ENCODE results near the gene MAB21L4.

Gene MAB21L4

DNA sequence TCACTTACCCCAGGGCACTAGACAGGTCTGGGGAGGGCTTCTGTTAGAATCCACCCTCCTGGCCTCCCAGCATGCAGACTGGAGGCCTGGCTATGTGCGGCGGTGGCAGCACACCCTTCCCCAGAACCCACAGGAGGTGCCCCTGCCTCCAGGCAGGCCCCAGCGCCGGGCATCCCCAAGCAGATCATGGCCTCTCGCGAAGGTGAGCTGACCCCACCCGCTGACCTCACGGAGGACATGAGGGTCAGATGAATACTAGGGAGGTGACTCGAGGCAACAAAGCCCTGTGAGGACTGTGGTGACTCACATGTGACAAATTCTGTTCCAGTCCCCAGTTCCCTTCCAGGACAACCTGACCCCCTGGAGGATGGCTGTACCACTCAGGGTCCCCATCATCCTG lies 1.9 kb downstream of the MAB21L4 start:
- DNase-seq, result no peak

- DNase-seq, result no peak
Observed at GRCh38 chr2:240893363-240893844, 2.6 kb downstream of the MAB21L4 start.

DNA sequence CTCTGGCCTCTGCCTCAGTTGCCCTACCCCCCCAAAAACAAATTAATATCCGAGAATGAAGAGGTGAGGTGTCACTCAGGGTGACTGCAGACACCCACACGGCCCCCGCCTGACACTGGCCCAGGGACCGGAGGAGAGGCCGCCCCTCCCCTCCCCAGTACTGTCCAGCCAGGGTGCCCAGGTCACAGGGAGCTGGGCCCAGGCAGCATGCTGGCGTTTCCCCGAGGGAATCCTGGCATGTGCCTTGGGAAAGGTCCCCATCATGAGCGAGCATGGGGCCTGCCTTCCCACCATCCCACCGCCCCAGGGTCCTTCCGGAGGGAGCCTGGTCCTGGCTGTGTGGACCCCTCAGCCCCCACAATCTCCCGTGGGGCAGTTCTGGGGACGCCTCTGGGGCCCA lies 3.0 kb downstream of the MAB21L4 start:
- no peak for DNase-seq

DNA sequence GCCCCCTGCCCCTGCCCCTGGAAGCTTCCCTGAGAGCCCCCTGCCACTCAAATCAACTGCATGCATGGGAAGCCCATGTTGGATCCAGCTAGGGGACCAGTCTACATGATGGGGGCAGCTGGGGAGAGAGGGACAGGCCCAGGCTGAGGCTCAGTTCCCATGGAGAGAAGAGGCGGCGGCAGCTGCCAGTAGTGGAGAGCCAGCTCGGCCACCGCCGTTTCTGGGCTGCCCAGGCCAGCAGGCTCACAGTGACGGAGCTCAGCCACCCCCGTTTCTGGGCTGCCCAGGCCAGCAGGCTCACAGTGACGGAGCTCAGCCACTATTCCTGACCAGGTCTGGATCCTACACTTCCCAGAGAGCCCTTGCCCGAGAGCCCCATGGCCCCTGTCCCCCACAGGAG lies 3.6 kb downstream of the MAB21L4 start:
- no peak for DNase-seq

GRCh38 chr2:240891492-240892340 lies 4.2 kb downstream of the MAB21L4 start:
- DNase-seq, result no peak

DNA sequence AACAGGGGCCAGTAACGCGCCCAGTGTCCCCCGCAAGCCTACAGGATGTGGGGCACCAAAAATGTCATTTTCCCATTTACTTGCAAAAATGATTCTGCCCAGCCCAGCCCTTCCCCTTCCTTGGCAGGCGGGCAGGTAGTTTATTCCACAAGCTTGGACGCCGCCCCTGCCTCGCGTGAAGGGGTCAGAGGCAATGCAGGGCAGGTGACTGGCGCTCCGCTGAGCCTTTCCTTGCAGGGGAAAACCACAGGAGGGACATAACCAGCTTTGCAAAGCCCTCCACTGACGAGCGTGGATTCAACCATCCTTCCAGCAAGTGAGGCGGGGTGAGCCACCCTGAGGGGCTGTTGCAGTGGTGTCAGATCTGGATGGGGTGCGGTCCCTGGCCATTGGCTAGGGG lies 5.3 kb downstream of the MAB21L4 start:
- no peak for DNase-seq

DNA sequence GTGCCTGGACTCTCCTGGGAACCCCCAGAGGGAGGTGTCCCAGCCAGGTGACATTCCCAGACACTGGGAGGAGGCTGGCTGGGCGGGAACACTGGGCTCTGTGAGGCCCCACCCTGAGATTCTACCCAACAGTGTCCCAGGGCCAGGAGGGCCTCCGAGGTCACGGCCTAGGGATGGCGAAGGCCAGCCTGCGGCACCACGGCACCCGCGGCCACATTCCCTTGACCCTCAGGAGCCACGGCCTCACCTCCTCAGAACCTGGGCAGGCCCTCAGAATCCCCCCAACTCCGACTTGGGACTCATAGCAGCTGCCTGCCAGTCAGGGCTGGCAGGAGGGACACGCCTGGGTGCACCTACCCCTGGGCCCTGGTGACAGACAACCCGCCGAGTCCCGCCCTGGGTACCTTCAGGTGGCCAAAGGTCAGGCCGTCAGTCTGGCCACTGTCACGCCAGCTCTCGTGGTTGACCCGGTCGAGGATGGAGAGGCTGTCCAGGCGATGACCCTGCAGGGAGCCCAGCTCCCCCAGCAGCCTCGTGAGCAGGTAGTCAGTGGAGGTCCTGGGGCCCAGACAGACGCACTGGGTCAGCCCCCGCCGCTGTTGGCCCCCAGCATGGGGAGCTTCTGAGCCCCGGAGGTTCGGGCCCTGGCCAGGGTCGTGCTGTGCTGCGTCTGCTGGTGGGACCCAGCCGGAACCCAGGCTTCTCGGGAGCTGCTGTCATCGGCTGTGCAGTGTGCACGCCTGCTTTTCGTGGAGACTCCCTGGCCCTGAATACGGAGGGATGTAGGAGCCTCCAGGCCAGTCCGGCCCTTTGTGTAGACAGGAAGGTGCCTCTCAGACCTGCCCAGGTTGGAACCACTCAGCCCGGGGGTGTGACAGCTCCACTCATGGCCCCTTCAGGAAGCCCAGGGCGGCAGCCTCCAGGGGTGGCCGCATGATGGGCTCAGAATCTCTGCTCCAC lies 6.1 kb downstream of the MAB21L4 start:
- DNase-seq, result no peak

GRCh38 chr2:240888890-240889573 lies 6.9 kb downstream of the MAB21L4 start:
- DNase-seq, result no peak

DNA sequence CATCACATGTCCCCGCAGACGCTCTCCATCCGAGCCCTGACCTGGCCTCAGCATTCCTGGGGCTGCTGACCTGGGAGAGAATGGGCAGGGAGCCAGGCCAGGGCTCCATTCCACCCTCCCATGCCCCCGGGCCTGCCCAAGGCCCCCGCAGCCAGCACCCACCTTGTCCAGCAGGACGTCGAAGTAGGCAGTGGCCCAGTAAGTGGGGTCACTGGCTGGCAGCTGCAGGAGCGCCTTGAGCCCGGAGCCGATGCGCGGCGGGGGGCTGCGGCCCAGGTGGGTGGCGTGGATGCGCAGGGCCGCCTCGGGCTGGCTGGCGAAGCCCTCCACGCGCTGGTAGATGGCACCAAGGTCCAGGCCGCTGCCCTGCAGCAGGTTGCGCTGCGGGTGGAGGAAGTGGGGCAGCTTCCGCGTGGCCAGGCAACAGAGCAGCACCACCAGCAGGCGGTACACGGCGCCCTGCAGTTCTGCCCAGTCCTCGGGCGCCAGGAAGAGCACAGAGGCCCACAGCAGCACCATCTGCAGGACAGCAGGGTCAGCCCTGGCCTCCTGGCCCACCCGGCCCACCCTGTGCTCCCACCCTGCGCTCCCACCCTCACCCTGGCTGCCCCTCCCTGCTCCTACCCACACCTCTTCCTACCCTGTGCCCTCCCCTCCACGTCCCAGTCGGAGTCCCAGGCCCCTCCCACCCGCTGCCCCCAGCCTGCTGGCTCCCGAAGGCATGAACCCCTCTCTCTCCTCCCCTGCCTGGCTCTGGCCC lies 7.6 kb downstream of the MAB21L4 start:
- DNase-seq, result no peak

DNA sequence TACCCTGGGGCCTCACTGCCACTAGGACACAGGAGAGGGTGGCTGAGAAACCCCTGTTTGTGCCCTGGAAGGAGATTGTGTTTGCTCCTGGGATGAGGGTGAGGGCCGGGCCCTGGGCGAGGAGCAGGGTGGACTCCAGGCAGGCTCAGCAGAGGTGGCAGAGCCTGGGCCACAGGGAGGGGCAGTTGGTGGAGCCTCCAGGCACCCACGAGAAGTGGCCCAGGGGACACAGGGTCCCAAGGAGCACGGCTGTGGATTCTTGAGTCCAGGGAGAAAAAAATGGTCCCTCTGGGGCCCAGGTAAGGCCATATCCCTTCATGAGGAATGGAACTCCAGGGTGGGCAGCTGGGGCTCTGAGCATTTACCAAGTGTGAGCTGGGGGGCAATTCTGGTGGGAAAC lies 8.3 kb downstream of the MAB21L4 start:
- no peak for DNase-seq

DNA sequence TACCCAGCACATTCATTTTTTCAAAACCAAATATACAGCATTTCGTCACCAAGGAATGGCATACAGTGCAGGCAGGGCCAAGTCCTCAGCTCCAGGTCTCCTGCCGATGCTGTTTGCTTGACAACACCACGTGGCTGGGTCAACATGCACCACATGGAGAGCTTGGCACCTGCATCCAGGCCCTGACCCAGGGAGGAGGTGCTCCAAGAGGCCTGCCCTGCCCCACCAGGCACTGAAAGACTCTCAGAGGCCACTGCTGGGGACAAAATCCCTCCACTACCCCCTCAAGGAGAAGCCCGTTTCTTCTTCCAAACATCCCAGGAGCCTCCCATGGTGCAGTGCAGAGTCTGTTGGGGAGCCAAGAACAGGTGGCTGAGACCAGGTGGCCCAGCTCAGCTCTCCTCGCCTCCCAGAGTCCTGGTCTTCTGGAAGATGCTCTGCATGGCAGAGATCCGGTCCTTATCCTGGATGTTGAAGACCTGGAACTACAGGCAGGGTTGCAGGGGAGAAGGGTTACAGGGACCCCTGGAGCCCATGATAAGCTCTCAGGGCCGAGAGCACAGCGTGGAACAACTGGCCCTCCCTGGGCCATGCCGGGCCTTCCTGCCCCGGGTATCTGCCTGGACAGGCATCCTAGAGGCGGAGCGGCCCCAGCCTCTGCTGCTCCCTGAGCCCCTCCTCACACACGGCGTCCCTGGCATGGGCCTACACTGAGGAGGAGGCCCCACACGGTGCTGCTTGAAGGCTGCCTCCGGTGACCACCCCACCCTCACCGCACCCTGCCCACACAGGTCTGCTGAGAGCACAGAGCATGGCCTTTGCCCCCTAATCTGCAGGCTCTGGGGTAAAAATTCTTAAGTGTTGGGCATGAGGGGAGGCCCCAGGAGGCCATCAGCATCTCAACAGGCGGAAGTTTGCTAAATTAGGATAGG lies 9.0 kb downstream of the MAB21L4 start:
- no peak for DNase-seq

DNA sequence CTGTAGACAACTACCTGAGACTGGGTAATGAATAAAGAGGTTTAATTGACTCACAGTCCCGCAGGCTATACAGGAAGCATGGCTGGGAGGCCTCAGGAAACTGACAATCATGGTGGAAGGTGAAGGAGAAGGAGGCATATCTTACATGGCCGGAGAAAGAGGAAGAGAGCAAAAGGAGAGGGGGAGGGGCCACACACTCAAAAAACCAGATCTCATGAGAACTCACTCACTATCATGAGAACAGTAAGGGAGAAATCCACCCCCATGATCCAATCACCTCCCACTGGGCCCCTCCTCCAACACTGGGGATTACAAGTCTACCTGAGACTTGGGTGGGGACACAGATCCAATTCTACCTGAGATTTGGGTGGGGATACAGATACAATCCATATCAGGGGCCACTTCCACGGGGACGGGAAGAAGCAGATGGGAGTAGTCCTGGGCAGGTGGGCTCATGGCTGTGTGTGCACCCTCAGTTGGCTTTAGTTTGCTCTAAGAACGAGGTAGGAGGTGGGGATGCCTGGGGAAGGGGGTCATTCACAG lies 9.9 kb downstream of the MAB21L4 start:
- DNase-seq, result no peak

DNA sequence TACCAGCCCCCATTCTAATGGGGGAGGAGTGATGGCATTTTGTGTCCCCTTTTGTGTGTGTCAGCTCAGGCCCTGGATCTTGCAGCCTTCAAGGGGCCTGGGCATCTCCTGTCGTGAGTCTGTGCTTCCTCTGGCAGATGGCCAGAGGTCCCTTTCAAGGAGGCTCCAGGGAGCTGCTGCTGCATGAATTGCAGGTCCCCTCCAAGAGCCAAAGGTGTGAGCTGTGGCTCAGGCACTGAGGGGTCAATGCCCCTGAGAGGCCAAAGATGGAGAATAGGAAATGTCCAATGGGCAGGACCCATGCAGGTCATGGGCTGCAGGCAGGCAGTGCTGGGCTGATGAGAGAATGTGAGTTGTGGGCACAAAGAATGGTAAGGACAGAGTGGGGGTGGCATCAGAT lies 10.4 kb downstream of the MAB21L4 start:
- no peak for DNase-seq

DNA sequence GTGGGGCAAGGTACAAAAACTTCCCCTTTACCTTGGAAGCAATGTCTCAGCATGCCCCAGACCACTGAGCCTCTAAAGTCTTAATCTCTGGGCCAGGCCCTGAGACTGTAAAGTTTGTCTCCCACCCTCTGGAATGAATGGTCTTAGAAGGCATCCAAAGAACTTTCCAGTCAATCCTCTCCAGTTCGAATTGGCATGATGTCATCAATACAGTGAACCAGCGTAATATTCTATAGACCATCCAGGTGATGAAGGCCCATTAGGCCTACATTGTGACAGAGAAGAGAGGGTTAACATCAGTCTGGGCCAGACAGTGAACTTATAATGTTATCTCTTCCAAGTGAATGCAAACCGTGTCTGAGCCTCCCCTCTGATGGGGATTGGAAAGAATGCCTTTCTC lies 11.2 kb downstream of the MAB21L4 start:
- DNase-seq, result no peak

- DNase-seq, result no peak
Observed at GRCh38 chr2:240884221-240884620, 11.7 kb downstream of the MAB21L4 start.

- DNase-seq, result no peak
Observed at GRCh38 chr2:240881913-240882312, 14.0 kb downstream of the MAB21L4 start.

DNA sequence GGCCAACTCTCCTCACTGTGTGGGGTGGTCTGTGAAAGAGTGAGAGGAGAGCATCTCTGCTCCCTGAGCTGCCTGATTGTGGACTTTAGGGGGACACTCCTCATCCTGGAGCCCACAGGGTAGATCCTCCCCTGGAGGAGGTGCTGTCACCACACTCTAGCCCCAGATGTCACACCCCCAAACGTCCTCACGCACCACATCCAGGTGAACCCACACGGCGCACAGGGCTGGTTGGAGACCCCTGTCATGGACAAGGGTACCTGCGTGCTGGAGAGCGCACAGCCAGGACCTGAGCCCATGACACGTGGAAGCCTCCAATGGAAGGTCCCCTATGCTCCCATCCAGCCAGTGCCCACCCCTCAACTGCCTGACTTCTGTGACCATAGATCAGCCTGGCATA lies 16.9 kb downstream of the MAB21L4 start:
- no peak for DNase-seq

- no peak for DNase-seq
Observed at GRCh38 chr2:240878341-240878936, 17.5 kb downstream of the MAB21L4 start.

DNA sequence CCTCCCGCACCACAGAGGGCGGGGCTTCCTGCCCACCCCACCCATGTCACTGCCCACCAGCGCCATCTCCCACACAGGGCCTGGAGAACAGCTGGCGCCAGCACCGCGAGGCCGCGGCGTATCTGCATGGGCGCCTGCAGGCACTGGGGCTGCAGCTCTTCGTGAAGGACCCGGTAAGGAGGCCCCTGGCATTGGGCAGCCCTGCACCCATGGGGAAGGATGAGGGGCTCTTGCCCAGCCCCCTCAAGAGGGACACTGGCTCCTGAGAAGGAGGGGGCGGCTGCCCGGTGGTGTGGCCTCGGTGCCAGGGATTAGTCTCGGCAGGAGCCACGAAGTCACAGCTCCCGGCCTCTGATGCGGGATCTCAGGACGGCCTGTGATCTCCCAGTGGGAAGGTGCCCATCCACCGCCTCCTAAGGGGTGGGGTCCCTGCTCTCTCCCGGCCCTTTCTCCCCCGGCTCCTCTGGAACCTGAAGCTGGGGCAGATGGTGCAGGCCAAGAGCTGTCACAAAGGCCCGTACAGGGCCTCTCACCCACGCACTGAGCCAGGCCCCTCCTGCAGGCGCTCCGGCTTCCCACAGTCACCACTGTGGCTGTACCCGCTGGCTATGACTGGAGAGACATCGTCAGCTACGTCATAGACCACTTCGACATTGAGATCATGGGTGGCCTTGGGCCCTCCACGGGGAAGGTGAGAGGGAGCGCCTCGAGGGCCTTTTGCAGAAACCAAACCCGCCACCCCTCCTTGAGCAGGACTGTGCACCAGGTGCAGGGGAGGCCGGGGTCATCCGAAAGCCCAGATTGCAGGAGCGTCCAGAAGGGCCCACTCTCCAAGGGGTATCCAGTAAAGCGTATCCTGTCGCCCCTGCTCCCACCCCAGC lies 18.3 kb downstream of the MAB21L4 start:
- no peak for DNase-seq

All from fibroblast of skin of scalp (primary cell).